HG02970 (cell line): ENCODE results near the gene GGN.
"Not testable (repeated sequence)": the region's sequence is repeated elsewhere in the genome, so short reads cannot be mapped to it uniquely, and the experiment has no call there.

Experiments
- ATAC-seq: cut with Tn5 transposase; IDR thresholded peaks from one replicate; pipeline ENCODE4 v1.9.1; 2021; ENCODE audit warnings: mild to moderate bottlenecking, moderate library complexity, moderate number of reproducible peaks; ENCODE audit not compliant: unreplicated experiment, low FRiP score

Gene GGN, protein sequence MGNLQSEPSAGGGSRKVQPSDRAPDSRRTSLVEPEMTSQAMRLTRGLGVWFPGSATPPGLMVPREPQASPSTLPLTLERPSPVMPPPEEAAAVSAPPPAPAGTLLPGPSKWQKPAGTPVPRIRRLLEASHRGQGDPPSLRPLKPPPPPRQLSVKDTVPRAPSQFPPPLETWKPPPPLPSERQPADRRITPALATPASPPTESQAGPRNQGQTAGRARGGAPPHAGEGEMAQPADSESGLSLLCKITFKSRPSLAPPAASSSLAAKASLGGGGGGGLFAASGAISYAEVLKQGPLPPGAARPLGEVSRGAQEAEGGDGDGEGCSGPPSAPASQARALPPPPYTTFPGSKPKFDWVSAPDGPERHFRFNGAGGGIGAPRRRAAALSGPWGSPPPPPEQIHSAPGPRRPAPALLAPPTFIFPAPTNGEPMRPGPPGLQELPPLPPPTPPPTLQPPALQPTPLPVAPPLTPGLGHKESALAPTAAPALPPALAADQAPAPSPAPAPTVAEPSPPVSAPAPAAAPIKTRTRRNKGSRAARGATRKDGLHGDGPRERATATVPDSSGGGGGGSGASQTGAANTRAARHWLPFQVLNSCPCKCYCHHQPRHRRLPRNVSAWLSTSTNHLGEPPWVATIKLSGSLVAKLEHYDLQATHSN

DNA sequence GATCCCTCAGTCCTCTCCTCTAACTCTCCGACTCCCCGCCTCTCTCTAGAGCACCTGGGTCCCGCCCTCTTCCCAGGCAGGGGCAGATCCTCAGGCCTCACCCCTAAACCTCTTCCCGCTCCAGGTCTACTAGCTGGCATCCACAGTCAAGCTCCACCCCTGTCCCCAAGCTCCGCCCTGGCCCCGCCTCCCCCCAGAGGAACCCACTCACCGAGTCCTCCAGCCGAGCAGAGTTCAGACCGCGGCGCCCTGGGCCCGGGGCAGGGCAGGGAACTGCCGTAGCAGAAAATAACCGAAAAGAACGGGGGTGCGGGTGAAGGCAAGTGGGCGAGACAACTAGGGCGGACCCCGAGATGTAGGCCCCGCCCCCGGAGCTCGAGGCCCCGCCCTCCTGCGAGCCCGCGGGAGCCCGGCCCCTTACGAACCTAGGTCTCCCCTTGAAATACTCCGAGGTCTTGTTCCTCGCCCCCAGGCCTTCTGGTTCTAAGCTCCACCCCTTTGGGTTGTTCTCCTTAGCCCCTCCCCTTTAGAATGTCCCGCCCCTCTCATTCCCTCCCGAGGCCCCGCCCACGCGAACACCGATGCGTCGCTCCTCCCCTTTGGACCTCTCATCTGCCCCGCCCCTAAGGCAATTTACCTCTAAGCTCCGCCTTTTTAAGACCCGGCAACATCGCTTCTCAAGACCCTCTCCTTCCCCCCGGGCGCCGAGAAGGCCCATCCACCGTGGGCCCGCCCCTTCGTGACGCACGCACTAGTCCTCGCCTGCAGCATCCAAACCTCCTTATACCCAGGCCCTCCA is at the start of gene GGN:
Gene GGN (minus strand): TSS at position 485 of the 799 bp plus-strand sequence. CDS start 773 bp downstream, outside the sequence.
- ATAC-seq: no peak

DNA sequence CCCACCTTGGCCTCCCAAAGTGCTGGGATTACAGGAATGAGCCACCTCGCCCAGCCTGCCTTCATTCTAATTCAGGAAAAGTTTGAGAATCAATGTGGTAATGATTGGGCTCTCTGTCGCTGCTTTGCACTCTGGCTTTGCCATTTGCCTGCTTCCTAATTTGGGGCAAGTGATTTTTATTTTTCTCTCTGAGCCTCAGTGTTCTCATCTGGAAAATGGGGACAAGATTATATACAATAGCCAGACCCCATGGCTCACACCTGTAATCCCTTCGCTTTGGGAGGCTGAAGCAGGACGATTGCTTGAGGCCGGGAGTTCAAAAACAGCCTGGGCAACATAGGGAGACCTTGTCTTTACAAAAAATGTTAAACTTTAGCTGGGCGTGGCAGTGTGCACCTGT is 49.5 kb upstream of the GGN start:
- no peak for ATAC-seq

DNA sequence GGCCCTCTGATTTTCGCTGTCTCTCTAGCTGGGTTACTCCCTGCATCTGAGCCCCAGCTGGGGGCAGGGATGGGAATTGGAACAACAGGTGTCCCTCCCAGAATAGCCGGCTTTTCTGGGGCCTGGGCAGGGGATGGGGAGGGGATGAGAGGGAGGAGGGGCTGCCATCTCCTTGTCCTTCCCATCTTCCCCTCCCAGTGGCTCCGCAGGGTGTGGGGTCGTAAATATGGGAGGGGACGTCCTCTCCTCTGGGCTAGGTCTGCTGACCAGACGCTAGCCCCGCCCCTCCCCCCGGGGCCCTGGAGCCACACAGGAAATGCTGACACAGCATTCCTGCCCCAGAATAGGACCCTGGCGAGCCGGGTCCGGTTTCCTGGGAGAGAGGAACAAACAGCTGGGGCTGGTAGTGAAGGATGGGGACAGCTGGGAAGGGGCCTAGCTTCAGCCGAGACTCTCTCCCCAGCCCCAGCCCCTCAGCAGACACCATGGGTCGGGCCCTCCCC is 46.8 kb upstream of the GGN start:
- no peak for ATAC-seq

DNA sequence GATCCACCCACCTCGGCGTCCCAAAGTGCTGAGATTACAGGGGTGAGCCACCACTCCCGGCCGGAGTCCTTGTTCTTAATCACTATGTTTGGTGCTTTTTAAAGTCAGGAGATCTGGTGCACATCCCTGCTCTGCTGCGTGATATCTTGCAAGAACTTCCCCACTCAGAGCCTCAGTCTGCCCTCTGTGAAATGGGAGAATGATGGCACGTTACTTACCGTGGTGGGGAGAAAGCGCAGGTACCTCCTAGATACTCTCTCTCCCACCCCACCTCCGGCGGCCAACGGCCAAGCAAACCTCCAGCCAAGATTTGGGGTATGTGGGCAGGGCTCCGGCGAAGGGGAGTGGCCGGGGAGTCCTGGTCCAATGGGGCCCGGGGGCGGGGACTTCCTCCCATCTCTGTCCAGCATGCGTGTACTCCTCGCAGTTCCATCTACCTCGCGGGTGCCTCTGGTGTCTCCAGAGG is 45.5 kb upstream of the GGN start, which contains the start of gene RYR1:
Gene RYR1 (plus strand): TSS at position 424 of the 466 bp plus-strand sequence. CDS start 139 bp downstream, outside the sequence.
- no peak for ATAC-seq

DNA sequence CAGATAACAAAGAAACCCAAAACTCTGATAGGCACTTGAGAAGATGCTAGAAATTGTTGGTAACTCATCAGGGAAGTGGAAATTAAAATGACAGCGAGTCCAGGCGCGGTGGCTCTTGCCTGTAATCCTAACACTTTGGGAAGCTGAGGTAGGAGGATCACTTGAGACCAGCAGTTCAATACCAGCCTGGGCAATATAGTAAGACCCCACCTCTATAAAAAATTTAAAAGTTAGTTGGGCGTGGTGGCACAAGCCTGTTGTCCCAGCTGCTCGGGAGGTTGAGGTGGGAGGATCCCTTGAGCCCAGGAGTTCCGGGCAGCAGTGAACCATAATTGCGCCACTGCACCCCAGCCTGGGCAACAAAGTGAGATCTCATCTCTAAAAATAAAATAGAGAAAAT is 43.1 kb upstream of the GGN start:
- ATAC-seq: no peak

DNA sequence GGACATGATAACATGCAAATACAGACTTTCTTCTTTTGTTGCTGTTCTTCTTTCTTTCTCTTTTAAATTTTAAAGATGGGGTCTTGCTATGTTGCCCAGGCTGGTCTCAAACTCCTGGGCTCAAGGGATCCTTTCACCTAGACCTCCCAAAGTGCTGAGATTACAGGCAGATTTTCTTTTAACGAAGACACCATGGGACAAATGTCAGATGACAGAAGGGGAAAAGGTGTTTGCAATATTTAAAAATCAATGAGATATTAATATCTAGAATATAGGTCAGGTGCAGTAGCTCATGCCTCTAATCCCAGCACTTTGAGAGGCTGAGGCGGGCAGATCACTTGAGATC is 42.0 kb upstream of the GGN start:
- no peak for ATAC-seq

DNA sequence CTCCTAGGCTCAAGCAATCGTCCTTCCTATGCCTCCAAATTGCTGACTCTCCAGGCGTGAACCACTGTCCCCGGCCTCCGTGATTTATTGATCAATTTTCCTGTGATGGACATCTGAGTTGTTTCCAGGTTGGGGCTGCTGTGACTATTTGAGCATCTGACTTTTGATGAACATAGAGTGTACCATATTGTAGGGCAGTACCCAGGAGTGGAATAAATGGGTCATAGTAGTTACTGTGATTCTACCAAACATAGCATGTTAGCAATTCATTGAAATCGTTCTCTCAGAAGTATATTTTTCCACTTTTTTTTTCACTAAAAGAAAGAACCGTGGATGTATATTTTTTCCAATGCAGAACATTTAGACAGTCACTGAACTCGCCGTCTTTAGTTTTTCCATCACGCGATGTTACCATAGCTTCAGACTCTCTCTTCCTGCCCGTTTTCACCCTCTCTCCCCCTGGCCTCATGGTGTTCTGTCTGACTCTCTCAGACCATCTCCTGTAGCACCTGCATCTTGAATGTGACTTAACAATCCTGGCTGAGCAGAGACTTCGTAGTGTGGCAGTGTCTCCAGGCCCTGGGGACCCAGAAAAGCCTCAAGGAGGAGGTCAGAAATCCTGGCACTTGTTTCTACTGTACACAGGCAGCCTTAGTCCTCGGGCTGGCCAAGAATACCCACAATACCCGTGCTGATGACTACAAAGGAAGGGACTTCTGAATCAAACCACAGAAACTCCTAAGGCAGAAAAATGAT is 41.4 kb upstream of the GGN start:
- no peak for ATAC-seq

DNA sequence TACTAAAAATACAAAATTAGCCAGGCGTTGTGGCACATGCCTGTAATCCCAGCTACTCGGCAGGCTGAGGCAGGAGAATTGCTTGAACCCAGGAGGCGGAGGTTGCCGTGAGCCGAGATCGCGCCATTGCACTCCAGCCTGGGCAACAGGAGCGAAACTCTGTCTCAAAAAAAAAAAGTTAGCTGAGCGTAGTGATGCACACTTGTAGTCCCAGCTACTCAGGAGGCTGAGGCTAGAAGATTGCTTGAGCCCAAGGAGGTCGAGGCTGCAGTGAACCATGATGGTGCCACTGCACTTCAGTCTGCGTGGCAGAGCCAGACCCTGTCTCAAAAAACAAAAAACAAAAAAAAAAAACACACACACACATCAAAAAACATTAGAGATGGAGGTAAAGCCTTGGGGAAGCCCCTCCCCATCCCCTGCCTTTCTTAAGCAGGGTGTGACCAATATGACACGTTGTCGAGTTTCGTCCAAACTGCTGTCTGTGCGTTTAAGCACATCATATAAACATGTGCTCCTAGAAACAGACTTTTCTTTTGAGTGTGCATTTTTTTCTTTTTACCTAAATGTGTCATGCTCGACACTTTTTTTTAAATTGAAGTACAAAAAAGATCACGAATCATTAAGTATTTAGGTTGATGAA is 39.3 kb upstream of the GGN start:
- ATAC-seq: not testable (repeated sequence)

DNA sequence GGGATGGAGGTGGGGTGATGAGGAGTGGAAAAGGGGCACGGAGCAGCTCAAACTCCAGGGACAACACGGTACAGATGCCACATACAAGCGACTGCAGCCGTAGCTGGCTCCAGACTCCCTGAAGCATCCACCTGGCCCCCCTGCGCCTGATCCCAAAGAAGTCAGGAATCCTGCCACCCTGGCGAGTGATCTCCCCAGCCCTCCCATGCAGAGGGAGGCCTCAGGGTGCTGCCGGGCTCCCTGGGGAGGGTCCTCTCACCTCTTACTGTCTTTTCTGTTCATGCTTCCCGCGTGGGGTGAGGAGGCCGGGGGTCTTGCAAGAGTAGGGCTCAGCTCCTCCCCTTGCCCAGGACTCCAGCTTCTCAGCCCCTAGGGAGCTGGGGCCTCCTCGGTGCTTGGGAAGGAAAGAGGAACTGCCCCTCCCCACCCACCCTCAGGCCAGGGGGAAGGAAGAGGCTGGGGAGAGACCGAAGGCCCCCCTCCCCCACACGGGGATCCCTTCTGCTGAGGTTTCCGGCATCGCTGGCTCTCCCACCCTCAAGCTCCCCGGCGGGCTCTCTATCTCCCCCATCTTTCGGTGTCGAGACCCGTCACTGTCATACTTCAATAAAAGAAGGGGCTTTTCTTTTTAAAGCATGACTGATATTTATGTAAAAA is 38.1 kb upstream of the GGN start, which contains the start of gene RASGRP4:
Gene RASGRP4 (minus strand): TSS at position 410 of the 657 bp plus-strand sequence. CDS start 128 bp downstream, at position 282.
- ATAC-seq: no peak

DNA sequence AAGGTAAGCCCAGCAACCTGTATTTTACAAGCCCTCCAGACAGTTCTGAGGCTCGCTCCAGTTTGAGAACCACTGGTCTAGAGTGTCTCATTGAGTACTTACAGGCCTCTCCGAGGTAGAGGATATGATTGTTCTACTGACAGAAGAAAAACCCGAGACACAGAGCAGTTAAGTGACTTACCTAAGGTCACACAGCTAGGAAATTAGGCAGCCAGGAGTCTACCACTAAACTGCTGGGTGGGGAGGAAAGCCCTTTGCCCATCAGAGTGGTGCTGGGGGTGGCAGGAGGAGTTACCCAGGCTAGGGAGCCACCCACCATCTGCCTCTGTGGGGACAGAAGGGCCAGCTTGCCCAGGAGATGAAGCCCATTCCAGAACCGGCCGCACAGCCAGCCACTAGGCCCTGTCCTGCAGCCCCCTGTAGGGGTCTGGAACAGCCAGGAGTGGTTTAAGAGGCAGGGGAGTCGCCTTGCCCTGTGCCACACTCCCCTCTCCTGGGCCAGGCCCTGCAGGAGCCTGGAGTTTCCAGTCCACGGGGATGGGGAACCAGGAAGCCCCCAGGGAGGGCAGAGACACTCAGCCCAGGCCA is 37.5 kb upstream of the GGN start:
- ATAC-seq: no peak

DNA sequence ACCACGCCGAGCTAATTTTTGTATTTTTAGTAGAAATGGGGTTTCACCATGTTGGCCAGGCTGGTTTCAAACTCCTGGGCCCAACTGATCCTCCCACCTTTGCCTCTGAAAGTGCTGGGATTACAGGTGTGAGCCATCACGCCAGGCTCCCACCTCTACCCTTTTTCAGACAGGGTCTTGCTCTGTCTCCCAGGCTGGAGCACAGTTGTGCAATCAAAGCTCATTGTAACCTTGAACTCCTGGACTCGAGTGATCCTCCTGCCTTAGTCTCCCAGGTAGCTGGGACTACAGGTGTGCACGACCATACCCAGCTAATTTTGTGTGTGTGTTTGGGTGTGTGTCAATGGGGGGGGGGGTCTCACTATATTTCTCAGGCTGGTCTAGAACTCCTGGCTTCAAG is 36.4 kb upstream of the GGN start:
- ATAC-seq: no peak

DNA sequence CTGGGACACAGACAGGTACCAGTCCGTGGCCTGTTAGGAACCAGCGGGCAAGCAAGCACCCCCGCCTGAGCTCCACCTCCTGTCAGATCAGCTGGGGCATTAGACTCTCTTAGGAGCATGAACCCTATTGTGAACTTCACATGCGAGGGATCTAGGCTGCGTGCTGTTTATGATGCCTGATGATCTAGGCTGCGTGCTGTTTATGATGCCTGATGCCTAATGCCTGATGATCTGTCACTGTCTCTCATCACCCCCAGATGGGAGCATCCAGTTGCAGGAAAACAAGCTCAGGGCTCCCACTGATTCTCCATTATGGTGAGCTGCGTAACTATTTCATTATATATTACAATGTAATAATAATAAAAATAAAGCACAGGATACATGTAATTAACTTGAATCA is 34.6 kb upstream of the GGN start:
- ATAC-seq: no peak

DNA sequence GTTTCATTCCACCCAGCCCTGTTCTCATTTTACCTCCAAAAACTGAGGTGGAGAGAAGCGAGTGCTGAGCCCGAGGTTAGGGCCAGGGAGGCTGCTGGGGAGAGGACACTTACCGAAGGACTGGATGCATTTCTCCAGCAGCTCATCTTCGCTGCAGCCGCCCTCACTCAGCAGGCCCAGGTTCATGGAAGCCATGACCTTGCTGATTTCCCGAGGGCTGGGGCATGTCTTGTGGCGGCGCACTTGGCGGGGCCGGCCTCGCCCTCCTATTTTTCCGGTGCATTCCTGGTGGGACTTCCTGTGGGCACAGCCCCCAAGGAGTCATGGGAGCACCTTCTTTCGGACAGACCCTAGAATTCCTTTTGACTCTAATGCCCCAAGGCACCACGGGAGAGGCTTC is 34.0 kb upstream of the GGN start:
- no peak for ATAC-seq

DNA sequence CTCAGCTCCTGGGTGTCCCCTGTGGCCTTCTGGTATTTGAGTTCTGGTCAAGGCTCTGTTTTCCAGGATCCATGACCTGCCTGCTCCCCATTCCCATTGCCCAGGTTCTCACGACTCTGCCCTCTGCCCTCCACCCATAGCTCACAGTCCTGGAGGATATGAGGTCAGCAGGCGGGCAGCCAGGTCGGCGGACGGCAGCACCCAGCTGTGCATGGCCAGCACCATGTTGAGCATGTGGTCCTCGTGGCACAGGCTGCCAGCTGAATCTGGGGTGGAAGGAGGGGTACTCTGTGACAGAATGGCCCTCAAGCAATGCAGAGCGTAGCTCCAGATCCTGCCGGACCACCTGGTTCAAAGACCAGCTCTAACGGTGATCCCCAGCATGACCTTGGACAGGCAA is 33.1 kb upstream of the GGN start:
- no peak for ATAC-seq

DNA sequence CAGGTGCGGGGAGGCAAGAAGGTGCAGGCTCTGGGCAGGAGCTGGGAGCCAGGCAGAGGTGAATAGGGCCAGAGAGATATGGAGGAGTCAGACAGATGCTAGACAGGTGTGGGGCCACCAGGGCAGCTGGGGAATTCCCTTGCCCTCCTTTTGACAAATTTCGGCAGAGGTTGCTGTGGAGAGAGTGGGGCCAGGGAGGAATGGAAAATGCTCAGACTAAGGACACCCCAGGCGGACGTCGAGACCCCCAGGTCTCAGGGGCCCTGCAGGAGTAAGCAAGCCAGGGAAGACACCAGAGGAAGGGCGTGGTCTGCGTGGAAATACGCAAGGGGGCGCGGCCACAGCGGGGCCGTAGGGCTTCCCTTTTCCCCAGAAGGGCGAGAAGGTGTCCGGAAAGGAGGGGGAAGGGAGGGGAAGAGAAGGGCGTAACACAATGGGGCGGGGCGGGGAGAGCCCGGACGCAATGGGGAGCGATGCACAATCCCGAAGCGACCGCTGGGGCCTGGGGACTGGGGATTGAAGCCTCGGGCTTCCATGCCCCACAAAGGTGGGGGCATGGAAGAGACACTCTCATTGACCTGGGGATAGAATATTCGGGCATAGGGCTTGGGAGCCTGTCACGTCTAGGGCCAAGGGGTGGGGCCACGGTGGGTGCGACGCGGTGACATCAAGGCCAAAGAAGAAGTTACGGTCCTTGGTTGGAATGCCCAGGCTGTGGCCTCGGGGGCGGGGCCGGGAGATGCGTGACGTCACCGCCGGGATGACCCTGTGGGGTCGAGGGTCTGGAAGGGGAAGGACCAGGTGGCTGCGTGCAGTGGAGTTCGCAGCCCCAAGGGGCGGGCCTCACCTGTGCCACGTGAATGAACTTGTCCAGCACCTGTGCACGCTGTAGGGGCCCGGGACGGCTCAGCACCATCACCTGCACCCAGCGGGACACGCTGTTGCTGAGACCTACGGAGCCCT is 30.0 kb upstream of the GGN start:
- no peak for ATAC-seq

DNA sequence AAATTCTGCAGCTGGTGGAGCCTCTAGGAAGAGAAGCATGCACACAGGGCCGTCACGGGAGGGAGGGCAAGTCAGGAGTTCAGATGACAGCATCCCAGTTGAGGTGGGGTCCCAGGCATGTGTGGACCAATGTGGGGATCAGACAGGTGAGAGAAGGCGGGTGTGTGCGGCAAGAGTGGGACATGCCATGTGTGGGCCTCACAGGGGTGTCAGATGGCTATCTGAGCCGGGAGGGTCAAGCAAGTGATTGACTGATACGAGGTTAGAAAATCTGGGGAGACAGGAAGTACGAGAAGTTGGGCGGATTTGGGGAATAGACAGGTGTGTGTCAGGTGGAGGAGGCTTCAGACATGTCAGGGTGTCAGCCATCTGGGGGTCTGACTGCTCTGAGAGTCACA is 29.3 kb upstream of the GGN start:
- ATAC-seq: no peak

DNA sequence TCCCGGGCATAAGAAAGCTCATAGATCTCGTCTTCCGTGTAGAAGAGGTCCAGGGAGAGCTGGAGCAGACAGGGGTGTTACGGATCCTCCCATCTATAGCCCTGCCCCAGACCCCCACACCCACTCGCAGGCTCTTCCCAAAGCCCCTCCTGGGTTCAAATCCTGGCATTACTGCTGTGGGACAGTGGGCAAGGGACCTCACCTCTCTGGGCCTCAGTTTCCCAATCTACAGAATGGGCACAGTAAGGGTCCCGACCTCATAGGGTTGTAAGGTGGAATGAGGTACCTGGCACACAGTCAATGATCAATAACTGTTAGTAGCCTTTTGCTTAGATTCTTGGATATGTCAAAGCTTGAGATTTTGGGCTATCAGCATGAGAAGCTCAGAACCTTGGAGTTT is 25.6 kb upstream of the GGN start:
- no peak for ATAC-seq

DNA sequence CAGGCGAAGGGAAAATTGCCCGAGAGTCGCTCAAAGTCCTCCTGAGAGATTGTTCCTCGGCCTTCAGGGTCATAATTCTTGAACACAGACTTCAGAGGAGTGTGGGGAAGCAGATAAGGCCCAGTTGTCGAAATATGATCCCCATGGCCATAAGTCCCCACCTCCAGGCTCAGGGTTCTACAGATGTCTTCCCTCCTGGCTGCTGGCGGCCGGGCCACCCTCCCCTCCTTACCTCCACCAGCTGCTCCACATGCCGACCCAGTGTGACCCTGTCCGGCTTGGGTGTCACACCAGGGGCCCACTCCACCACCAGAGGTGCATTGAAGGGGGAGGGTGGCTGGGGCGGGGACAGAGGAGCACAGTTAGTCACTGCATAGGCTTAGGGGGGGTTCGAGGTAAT is 25.1 kb upstream of the GGN start:
- ATAC-seq: no peak
